Measurements from ENCODE around the gene GREM2.
A peak's percentile ranks its signal among the peaks of the same experiment; 100 is the strongest.

The GREM2 gene

DNA sequence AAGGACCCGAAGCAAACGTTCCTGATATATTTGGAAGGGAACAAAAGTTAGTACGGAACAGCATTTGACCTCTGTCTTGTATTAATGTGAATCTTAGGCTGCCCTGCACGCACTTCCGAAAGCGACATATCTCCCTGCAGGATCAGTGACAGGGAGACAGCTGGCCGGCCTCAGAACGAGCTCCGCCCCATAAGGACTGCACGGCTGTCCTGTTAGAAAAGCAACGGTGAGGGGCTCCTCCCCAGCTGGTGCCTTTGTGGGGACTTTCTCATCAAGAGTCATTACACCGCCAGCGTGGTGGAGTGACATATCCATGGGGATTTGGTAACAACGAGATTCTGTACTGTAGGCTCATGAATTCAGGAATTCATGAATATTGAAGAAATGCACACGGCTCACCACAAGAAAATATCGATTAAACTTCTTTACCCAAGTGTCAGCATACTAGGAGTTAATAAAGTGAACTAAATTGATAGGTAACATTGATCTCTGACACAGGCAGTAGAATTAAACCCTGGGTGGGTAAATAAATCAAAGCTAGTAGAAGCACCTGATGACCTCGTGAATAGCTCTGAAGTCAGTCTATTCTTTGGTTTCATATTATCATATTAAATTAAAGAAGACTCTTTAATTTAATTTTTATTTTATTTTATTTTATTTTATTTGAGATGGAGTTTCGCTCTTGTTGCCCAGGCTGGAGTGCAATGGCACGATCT is 8.1 kb upstream of the GREM2 start:
- peak; percentile 80 for TF ChIP-seq GATA2 (IDR thresholded peaks at IDR 0.05; ENCODE audit: low read depth, low read length)
- TF ChIP-seq GATA3 (IDR thresholded peaks at IDR 0.05; ENCODE audit: low read depth, low read length): peak; percentile 53

DNA sequence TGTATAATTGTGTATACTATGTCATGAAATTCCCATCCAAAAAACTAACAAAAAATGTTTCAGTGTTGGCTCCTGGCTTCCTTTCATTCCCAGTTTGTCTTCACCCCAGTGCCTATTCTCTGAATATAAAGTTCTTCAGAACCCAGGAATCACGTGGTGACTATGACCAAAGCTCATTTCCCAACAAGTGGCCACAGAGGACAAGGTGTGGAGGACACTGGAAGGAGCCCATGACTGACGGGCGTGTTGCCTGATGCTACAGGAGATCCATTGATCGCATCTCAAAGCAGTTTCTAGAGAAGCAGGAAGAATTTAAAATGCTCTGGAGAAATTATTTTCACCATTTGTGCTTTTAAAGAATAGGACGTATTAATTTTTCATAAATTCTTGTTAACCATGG is 7.4 kb upstream of the GREM2 start:
- TF ChIP-seq GATA3 (IDR thresholded peaks at IDR 0.05; ENCODE audit: low read depth, low read length) (no peak), GATA2 (IDR thresholded peaks at IDR 0.05; ENCODE audit: low read depth, low read length) (no peak)

DNA sequence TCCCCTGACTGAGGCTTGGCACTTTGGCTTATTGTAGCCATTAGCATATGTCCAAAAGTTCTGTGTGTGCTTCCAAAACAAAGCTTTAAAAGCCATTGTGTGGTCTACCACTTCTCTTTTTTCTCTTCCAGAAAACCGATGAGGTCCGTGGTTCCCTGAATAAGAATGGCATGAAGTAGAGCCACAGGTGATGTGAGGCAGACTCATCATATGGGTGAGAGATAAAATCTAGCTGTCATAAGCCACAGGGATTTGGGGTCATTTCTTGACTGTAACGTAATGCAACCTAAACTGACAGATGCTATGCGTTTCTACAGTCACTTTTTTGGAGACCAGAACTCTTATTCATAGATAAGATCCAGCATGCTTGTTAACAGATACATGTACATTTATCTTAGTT is 7.0 kb upstream of the GREM2 start:
- TF ChIP-seq GATA2 (IDR thresholded peaks at IDR 0.05; ENCODE audit: low read depth, low read length): peak; percentile 6; the same call in 1 of the 2 replicates
- TF ChIP-seq GATA3 (IDR thresholded peaks at IDR 0.05; ENCODE audit: low read depth, low read length): 0 out of 2 replicates have a peak, but pooled peaks have one; percentile 24

DNA sequence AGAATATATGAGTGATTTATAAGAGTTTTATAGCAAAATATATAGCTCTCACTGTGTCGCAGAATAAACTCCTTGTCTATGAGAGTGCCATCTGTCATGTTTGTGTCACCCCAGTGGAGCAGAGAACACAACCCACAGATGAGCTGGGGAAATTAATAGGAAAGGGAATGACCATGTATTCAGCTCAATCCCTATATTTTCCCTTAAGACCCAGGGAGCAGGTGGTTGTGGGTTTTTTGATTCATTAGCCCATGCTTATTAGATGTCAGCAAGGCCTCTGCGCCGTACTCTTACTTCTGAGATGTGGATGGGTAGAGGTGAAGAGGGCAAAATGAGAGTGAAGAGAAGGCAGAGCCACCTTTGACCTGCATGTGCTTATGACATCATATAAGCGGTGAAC is 4.1 kb upstream of the GREM2 start:
- TF ChIP-seq GATA2 (IDR thresholded peaks at IDR 0.05; ENCODE audit: low read depth, low read length): no peak
- TF ChIP-seq GATA3 (IDR thresholded peaks at IDR 0.05; ENCODE audit: low read depth, low read length): no peak

DNA sequence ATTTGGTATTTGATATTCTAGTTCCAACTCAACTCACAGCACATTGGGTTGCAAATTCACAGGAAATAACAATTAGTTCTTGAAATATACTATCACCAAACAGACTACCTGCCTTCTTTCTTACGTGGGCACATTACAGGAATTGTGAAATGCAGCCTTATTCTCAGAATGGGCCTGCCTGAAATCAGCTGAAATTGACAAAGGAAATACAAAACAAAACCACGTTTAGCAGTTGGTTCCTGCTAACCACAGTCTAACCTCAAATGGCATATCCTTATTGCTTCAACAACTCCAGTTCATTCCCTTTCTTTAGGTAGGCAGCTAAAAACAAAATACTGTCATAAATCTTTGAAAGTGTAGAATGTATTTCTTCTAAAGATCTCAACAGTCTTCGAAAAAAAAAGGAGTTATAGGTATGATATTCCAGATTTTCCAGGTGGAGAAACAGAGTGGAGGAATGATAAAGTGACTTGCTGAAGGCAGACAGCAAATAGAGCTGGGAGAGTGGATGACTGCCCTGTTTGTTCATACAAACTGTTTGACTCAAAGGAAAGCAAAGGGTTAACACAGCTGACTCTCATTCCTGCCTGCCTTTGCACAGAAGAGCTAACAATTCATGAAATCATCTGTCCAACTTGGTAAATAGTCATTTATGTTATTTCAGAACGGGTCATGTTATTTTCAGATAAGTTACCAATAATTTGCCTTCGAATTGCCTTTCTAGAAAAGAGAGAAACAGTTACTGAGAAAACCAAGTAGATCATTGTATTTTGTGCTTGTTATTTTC is 1.6 kb upstream of the GREM2 start:
- TF ChIP-seq GATA3 (IDR thresholded peaks at IDR 0.05; ENCODE audit: low read depth, low read length): no peak
- no peak for TF ChIP-seq GATA2 (IDR thresholded peaks at IDR 0.05; ENCODE audit: low read depth, low read length)

DNA sequence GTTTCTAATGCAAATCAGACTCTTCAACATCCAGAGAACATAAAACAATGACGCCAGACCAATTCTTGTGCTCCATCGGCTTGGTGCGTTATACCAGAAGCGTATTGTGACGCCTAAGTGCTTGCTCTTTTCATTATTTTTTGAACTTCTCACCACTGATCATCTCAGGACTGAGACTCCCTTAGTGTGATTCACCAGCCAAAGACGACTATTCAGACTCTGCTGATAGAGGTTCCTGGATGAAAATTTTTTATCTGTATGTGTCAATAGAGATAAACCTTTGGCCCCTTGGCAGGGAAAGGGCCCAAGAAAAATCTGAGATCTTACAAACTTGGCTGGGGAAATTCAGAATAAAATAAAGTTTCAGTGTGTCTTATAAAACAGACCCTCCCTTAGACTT is 856 bp upstream of the GREM2 start:
- TF ChIP-seq GATA2 (IDR thresholded peaks at IDR 0.05; ENCODE audit: low read depth, low read length) (no peak), GATA3 (IDR thresholded peaks at IDR 0.05; ENCODE audit: low read depth, low read length) (no peak)

DNA sequence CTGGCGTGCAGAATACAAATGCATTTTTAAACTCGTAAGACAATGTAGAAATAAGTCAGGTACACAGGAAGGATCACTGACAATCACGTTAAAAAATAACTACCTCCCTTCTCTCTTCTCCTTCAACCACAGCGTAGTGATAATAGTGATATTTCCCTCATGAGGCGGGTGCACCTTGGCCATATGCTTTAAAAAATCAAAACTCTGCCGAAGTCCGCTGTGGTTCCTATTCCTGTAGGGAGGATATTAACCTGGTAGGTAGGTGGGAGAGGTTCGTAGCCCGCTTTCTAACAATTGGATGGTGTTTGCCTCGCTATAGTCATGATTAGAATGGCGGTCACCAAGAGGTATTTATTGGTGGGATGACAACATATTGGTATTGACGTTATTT is 732 bp downstream of the GREM2 start:
- TF ChIP-seq GATA2 (IDR thresholded peaks at IDR 0.05; ENCODE audit: low read depth, low read length) (no peak), GATA3 (IDR thresholded peaks at IDR 0.05; ENCODE audit: low read depth, low read length) (no peak)

DNA sequence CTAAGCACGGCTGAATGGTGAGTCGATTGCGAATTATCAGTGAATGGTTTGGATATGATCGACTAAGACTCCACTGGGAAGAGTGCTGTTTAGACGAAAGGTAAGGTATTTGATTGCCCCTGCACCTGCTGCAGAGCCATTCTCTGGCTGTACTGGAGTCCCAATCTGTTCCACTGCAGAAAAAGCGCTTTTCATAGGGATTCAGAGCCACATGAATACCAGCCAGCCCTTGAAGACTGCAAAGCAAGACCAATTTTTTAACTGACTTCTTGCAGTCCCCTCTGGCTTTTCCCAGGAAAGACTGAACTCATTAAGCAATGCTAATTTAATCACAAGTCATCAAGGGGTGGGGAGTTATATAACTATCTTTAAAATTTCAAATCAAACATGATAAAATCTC is 1.3 kb downstream of the GREM2 start:
- TF ChIP-seq GATA3 (IDR thresholded peaks at IDR 0.05; ENCODE audit: low read depth, low read length) (no peak), GATA2 (IDR thresholded peaks at IDR 0.05; ENCODE audit: low read depth, low read length) (no peak)

DNA sequence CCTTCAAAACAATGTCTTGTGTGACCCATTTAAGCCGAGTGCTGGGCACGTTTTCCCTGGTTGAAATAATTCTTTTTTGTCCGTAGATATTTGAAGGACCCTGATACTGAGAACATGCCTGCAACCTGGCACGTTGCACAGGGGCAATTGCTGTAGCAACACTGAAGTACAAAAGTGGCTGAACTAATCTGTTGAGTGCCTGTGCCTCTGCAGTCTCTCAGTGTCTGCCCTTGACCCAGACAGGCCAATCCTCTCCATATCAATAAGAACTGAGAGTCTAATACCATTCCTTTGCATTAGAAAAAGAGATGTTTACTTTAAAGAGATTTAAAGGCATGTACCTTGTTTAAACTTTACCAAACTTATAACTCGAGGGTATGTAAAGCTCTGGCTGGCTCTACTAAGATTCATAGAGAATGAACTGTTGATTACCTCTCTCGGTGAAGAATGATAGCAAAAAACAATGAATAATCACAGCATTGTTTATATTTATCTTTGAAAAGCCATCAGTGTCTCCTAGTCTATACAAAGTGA is 2.4 kb downstream of the GREM2 start:
- no peak for TF ChIP-seq GATA3 (IDR thresholded peaks at IDR 0.05; ENCODE audit: low read depth, low read length)
- TF ChIP-seq GATA2 (IDR thresholded peaks at IDR 0.05; ENCODE audit: low read depth, low read length): no peak

DNA sequence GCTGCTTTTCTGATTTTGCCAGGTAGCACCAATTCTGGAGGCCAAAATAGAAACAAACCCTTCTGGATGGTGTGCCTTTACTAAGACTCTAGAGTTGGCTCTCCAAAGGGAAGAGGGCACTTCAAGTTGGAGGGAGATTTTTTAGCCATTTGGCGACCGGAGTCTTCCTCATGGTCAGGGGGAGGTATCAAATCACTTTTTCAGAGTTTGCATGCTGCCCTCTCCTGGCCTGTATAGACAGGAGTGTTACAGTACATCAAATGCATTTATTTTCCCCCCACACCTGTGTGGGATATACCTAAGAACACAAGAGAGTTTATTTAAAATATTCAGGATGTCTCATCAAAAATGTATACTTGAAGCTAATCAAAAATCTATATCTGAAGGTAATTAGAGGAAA is 3.2 kb downstream of the GREM2 start:
- TF ChIP-seq GATA3 (IDR thresholded peaks at IDR 0.05; ENCODE audit: low read depth, low read length) (no peak), GATA2 (IDR thresholded peaks at IDR 0.05; ENCODE audit: low read depth, low read length) (no peak)

DNA sequence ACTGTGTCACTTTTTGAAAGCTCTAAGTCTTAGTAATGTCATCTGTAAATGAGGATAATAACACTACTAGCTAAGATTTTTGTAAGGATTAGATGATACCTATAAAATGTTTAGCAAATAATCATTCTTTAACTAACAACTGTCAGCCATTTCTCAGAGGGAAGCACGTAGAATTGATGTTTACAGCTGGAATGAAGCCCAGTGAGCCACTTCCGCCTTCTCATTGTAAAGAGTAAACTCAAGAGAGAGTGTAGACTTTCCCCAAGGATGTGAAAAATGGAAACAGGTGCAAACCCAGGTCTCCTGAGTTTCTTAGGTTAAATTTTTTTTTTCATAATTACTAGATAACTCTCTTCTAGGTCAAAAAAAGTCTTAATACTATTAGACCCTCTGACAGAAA is 4.9 kb downstream of the GREM2 start:
- TF ChIP-seq GATA2 (IDR thresholded peaks at IDR 0.05; ENCODE audit: low read depth, low read length) (no peak), GATA3 (IDR thresholded peaks at IDR 0.05; ENCODE audit: low read depth, low read length) (no peak)

DNA sequence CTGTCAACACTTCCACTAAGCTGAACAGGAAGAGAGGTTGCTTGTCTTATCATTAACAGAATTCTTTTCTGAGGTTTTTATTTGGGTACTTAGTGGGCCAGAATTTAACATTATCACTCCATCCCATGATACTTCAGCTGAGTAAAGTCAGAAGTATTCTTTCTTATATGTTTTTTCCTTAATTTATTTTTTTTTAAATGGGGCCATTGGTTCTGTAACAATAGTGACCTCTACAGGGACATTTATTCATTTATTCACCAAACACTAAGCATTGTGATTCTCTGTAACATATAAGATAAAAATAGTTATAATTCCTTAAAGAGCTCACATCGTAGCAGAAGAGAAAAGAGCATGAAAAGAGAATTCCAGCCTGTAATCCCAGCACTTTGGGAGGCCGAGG is 9.8 kb downstream of the GREM2 start:
- TF ChIP-seq GATA3 (IDR thresholded peaks at IDR 0.05; ENCODE audit: low read depth, low read length) (no peak), GATA2 (IDR thresholded peaks at IDR 0.05; ENCODE audit: low read depth, low read length) (no peak)

DNA sequence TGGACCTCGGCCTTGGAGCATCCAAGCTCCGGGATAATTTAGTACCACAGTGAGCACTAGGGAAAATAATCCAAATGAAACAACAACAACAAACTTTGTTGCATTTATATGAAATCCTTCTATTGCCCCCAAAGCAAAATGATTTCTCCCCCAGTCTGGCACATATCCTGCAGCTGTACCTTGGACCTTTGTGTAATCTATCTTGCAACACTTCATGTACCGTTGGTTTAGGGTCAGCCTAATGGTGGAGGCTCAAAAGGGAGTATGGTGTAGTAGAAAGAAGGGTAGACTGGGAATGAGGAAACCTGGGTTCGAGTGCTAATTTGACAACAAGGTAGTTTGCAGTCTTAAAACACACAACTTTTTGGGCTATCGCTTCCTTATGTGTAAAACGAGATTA is 12.1 kb downstream of the GREM2 start:
- TF ChIP-seq GATA3 (IDR thresholded peaks at IDR 0.05; ENCODE audit: low read depth, low read length) (no peak), GATA2 (IDR thresholded peaks at IDR 0.05; ENCODE audit: low read depth, low read length) (no peak)

DNA sequence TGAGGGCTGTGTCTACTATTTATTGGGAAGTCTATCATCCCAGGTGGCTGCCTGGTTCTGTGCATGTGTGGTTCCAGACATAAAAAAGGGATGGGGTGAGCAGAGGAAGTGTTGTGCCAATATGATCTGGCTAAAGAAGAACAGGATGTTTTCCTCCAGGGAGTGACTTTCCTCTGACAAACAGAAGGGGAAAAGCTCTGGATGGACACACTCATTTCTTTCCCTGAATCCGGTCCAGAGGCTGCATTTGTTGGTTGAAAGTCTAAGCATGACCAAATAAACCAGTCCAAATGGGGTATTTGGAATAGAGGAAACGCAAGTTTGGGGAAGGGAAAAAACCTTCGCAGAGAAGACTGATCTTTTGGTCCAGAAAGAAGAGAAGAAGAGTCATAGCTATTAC is 12.7 kb downstream of the GREM2 start:
- TF ChIP-seq GATA3 (IDR thresholded peaks at IDR 0.05; ENCODE audit: low read depth, low read length) (no peak), GATA2 (IDR thresholded peaks at IDR 0.05; ENCODE audit: low read depth, low read length) (no peak)

All from SH-SY5Y (cell line).